OCI-LY1 (cell line): ENCODE data around the gene B9D1.

Experiments
- CTCF ChIP-seq: fragments of 200-600 bp; sonication (generic), shearing (Covaris generic); IDR thresholded peaks from 2 replicates; pipeline ENCODE4 v1.5.1; 2017; ENCODE audit warnings: mild to moderate bottlenecking, antibody characterized with exemption, low read length, moderate library complexity, mixed read lengths
- EZH2 ChIP-seq: fragments of 200-600 bp; sonication (generic), shearing (Covaris generic); IDR thresholded peaks from 2 replicates; pipeline ENCODE4 v1.8.0; 2017; ENCODE audit warnings: borderline replicate concordance, mixed run types, mild to moderate bottlenecking, antibody characterized with exemption, low read length, moderate library complexity, mixed read lengths

- TF ChIP-seq CTCF (no peak), EZH2 (no peak)
Observed at GRCh38 chr17:19359856-19360255, 2.7 kb downstream of the B9D1 start.
